H9 (cell line): Measurements from ENCODE around the gene SYDE1. TPM values are rescaled to one million over a fixed set of nuclear protein-coding genes. Genes with fewer than 3 reads are reported as not detected.

Source experiments
- DNase-seq: peaks from one replicate; pipeline ENCODE4 v3.0.0-alpha.2; 2017
- H2AFZ ChIP-seq: one replicate; pipeline ENCODE4 v1.6.1; 2013; ENCODE audit warnings: mild to moderate bottlenecking, low read length, control low read depth, moderate library complexity
- H2AK5ac ChIP-seq: 2 replicates; pipeline ENCODE4 v1.6.1; 2013; ENCODE audit warnings: low read length, control low read depth, mixed read lengths; ENCODE audit not compliant: insufficient read length
- H2BK120ac ChIP-seq: one replicate; pipeline ENCODE4 v1.6.1; 2013; ENCODE audit warnings: low read depth, mild to moderate bottlenecking, low read length, control low read depth, inconsistent platforms; ENCODE audit not compliant: poor library complexity, severe bottlenecking
- H2BK12ac ChIP-seq: 2 replicates; pipeline ENCODE4 v1.6.1; 2013; ENCODE audit warnings: low read length, control low read depth, mixed read lengths, low read depth; ENCODE audit not compliant: insufficient read length
- H2BK15ac ChIP-seq: 2 replicates; pipeline ENCODE4 v1.6.1; 2013; ENCODE audit warnings: low read depth, low read length, control low read depth
- H2BK20ac ChIP-seq: one replicate; pipeline ENCODE4 v1.6.1; 2013; ENCODE audit warnings: low read depth, mild to moderate bottlenecking, low read length, control low read depth, inconsistent platforms; ENCODE audit not compliant: poor library complexity, severe bottlenecking
- H2BK5ac ChIP-seq: 2 replicates; pipeline ENCODE4 v1.6.1; 2013; ENCODE audit warnings: low read length, control low read depth, mixed read lengths; ENCODE audit not compliant: insufficient read length
- H3K14ac ChIP-seq: 2 replicates; pipeline ENCODE4 v1.6.1; 2013; ENCODE audit warnings: low read length, control low read depth; ENCODE audit not compliant: insufficient read depth
- H3K18ac ChIP-seq: 2 replicates; pipeline ENCODE4 v1.6.1; 2013; ENCODE audit warnings: low read depth, mild to moderate bottlenecking, mixed read lengths, low read length, control low read depth; ENCODE audit not compliant: insufficient read length
- H3K23ac ChIP-seq: 2 replicates; pipeline ENCODE4 v1.6.1; 2013; ENCODE audit warnings: low read length, control low read depth, mixed read lengths, low read depth; ENCODE audit not compliant: insufficient read length
- H3K23me2 ChIP-seq: 2 replicates; pipeline ENCODE4 v1.6.1; 2013; ENCODE audit warnings: low read depth, mild to moderate bottlenecking, mixed read lengths, low read length, control low read depth; ENCODE audit not compliant: insufficient read length, poor library complexity, severe bottlenecking
- H3K27ac ChIP-seq: 2 replicates; pipeline ENCODE4 v1.5.1; 2013; ENCODE audit warnings: low read length, control low read depth, mixed read lengths, low read depth; ENCODE audit not compliant: insufficient read length
- H3K27me3 ChIP-seq: 2 replicates; pipeline ENCODE4 v1.6.1; 2013; ENCODE audit warnings: low read length, control low read depth, inconsistent platforms; ENCODE audit not compliant: insufficient read depth
- H3K4ac ChIP-seq: 2 replicates; pipeline ENCODE4 v1.6.1; 2013; ENCODE audit warnings: low read depth, mild to moderate bottlenecking, control low read depth, inconsistent platforms, low read length, moderate library complexity
- H3K4me1 ChIP-seq: 2 replicates; pipeline ENCODE4 v1.6.1; 2013; ENCODE audit warnings: low read length, control low read depth, inconsistent platforms; ENCODE audit not compliant: insufficient read depth
- H3K4me2 ChIP-seq: 2 replicates; pipeline ENCODE4 v1.6.1; 2013; ENCODE audit warnings: low read length, control low read depth, mixed read lengths; ENCODE audit not compliant: insufficient read length, insufficient read depth
- H3K56ac ChIP-seq: 2 replicates; pipeline ENCODE4 v1.6.1; 2013; ENCODE audit warnings: low read depth, mild to moderate bottlenecking, mixed read lengths, low read length, control low read depth; ENCODE audit not compliant: insufficient read length
- H3K79me1 ChIP-seq: 2 replicates; pipeline ENCODE4 v1.6.1; 2013; ENCODE audit warnings: low read depth, mild to moderate bottlenecking, moderate library complexity, low read length, control low read depth, inconsistent platforms; ENCODE audit not compliant: insufficient read depth, poor library complexity, severe bottlenecking
- H3K79me2 ChIP-seq: 2 replicates; pipeline ENCODE4 v1.6.1; 2013; ENCODE audit warnings: low read length, control low read depth, inconsistent platforms; ENCODE audit not compliant: insufficient read depth
- H3K9ac ChIP-seq: 2 replicates; pipeline ENCODE4 v1.6.1; 2013; ENCODE audit warnings: low read length, control low read depth, mixed read lengths; ENCODE audit not compliant: insufficient read length; ENCODE audit errors: extremely low read depth
- H3K9me3 ChIP-seq: one replicate; pipeline ENCODE4 v1.6.1; 2013; ENCODE audit warnings: low read depth, low read length, inconsistent platforms; ENCODE audit not compliant: control insufficient read depth
- H3T11ph ChIP-seq: one replicate; pipeline ENCODE4 v1.6.1; 2013; ENCODE audit warnings: mild to moderate bottlenecking, low read length, control low read depth, inconsistent platforms
- H4K20me1 ChIP-seq: one replicate; pipeline ENCODE4 v1.6.1; 2013; ENCODE audit not compliant: control insufficient read depth, insufficient read length, insufficient read depth
- H4K5ac ChIP-seq: 2 replicates; pipeline ENCODE4 v1.6.1; 2013; ENCODE audit warnings: low read depth, mild to moderate bottlenecking, mixed read lengths, low read length, control low read depth; ENCODE audit not compliant: insufficient read length
- H4K8ac ChIP-seq: replicated peaks from 2 replicates; pipeline ENCODE4 v1.6.1; 2013; ENCODE audit warnings: low read length, control low read depth, mixed read lengths, low read depth; ENCODE audit not compliant: insufficient read length
- H4K91ac ChIP-seq: 2 replicates; pipeline ENCODE4 v1.6.1; 2013; ENCODE audit warnings: low read depth, mild to moderate bottlenecking, moderate library complexity, mixed read lengths, low read length, control low read depth; ENCODE audit not compliant: insufficient read length
- H3K27ac Mint-ChIP-seq, 3 experiments: 2 replicates in 2 of 3; 3 replicates in 1 of 3; pipeline ENCODE4 v1.8.0; 2020 to 2021; ENCODE audit warnings: mixed read lengths in 3 of 3, mild to moderate bottlenecking in 1 of 3, moderate library complexity in 1 of 3
- H3K27me3 Mint-ChIP-seq: 2 replicates; pipeline ENCODE4 v1.8.0; 2021; ENCODE audit warnings: low read depth, mild to moderate bottlenecking, moderate library complexity, mixed read lengths
- H3K36me3 Mint-ChIP-seq, 3 experiments: 2 replicates in 2 of 3; 3 replicates in 1 of 3; pipeline ENCODE4 v1.8.0; 2020 to 2021; ENCODE audit warnings: low read depth in 3 of 3, mixed read lengths in 3 of 3; ENCODE audit not compliant: insufficient read depth in 1 of 3
- H3K4me1 Mint-ChIP-seq, 2 experiments: 2 replicates each; pipeline ENCODE4 v1.8.0; 2020; ENCODE audit warnings: mixed read lengths in 2 of 2
- H3K4me3 Mint-ChIP-seq, 2 experiments: 2 replicates in 1 of 2; 3 replicates in 1 of 2; pipeline ENCODE4 v1.8.0; 2020 to 2021; ENCODE audit warnings: mild to moderate bottlenecking in 2 of 2, mixed read lengths in 2 of 2, moderate library complexity in 1 of 2
- H3K9me3 Mint-ChIP-seq, 2 experiments: 2 replicates in 1 of 2; 3 replicates in 1 of 2; pipeline ENCODE4 v1.8.0; 2020; ENCODE audit warnings: mild to moderate bottlenecking in 2 of 2, mixed read lengths in 2 of 2, moderate library complexity in 1 of 2
- WGBS: extraction: QIAGEN DNeasy Blood & Tissue Kit; methylation state at CpG from one replicate; pipeline ENCODE4 v1.1.7; 2013; ENCODE audit warnings: missing lambda C conversion rate, low lambda C conversion rate, mixed read lengths; ENCODE audit not compliant: insufficient read length; ENCODE audit errors: extremely low coverage; 5-methylcytosine and 5-hydroxymethylcytosine counted together
- total RNA-seq: library from RNA; stranded (reverse); gene quantifications from 2 replicates; pipeline ENCODE4 v1.2.1, GENCODE V29; 2021
- TF ChIP-seq, protein P1 (sequence below): fragments of 200-600 bp; sonication (generic); conservative IDR thresholded peaks from 3 replicates; pipeline ENCODE4 v1.8.0; 2021; ENCODE audit warnings: antibody characterized with exemption, mild to moderate bottlenecking

The SYDE1 gene
- total RNA-seq, 1 experiment from 2014 or later: 21.4 TPM

DNA sequence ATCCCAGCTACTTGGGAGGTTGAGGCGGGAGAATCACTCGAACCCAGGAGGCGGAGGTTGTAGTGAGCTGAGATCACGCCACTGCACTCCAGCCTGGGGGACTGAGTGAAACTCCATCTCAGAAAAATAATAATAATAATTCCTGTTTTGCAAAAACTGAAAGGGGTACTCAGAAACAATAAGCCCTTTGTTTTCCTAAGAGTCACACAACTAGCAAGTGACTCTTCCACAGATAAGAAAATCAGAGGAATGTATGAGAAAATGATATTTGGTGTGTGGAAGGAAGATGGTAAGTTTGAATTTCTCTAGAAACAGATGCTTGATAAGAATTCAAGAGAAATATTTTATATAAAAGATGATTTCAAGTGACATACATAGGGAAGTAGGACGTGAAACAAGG, 35.1 kb downstream of the SYDE1 start:
- Histone ChIP-seq H3K56ac (no peak overlapping the region), H3K9me3 (no peaks in the 10 kb centered on the region), H2BK15ac (no peak overlapping the region), H3K18ac (no peak overlapping the region), H3K4me1 (no peaks in the 10 kb centered on the region), H4K91ac (no peak overlapping the region), H3K23me2 (no peaks in the 10 kb centered on the region), H2BK20ac (no peak overlapping the region), H2AFZ (no peak overlapping the region), H3T11ph (no peak overlapping the region), H4K20me1 (no peaks in the 10 kb centered on the region), H3K14ac (no peak overlapping the region), H2BK5ac (no peak overlapping the region), H3K4ac (no peak overlapping the region), H3K27me3 (no peaks in the 10 kb centered on the region), H4K8ac (no peak overlapping the region), H3K9ac (no peak overlapping the region), H3K4me2 (no peak overlapping the region), H4K5ac (no peak overlapping the region), H3K79me1 (no peaks in the 10 kb centered on the region), H3K79me2 (no peaks in the 10 kb centered on the region), H3K23ac (no peak overlapping the region), H2BK120ac (no peak overlapping the region), H2BK12ac (no peak overlapping the region), H3K27ac (no peak overlapping the region), H2AK5ac (no peak overlapping the region)
- H3K36me3 Mint-ChIP-seq: no peaks in the 10 kb centered on the region
- H3K4me1 Mint-ChIP-seq: peaks cover 2 to 6% of the 10 kb centered on the region in 2 experiments; a peak in 3 of 4 replicates
- no CpG with 5 or more reads among the region's 5 CpGs for WGBS
- no peak for DNase-seq
- no peak overlapping the region for H3K4me3 Mint-ChIP-seq
- peaks cover 15 to 19% of the 10 kb centered on the region in 2 experiments for H3K9me3 Mint-ChIP-seq
- no peak overlapping the region for H3K27ac Mint-ChIP-seq
- H3K27me3 Mint-ChIP-seq: peaks cover 20% of the 10 kb centered on the region
- TF ChIP-seq, protein P1, sequence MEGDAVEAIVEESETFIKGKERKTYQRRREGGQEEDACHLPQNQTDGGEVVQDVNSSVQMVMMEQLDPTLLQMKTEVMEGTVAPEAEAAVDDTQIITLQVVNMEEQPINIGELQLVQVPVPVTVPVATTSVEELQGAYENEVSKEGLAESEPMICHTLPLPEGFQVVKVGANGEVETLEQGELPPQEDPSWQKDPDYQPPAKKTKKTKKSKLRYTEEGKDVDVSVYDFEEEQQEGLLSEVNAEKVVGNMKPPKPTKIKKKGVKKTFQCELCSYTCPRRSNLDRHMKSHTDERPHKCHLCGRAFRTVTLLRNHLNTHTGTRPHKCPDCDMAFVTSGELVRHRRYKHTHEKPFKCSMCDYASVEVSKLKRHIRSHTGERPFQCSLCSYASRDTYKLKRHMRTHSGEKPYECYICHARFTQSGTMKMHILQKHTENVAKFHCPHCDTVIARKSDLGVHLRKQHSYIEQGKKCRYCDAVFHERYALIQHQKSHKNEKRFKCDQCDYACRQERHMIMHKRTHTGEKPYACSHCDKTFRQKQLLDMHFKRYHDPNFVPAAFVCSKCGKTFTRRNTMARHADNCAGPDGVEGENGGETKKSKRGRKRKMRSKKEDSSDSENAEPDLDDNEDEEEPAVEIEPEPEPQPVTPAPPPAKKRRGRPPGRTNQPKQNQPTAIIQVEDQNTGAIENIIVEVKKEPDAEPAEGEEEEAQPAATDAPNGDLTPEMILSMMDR: no peak
